ENCODE measurements around the gene ZNF747. TPM values are rescaled to one million over a fixed set of nuclear protein-coding genes. Genes with fewer than 3 reads are reported as not detected.

Gene ZNF747
- total and polyA plus RNA-seq, 10 of the 15 experiments (the other 5 are each of a cell fraction or from before 2014, with no cell fraction given) = 1.0 to 13.0 (median 7.2) TPM

- TF ChIP-seq POLR2A (IDR thresholded peaks at IDR 0.05; ENCODE audit: low read depth, low read length) (peak; percentile 76), CBX5 (IDR thresholded peaks at IDR 0.05; ENCODE audit: low read depth) (no peak), ZBTB40 (IDR thresholded peaks at IDR 0.05; ENCODE audit: borderline replicate concordance) (peak; percentile 81), NBN (IDR thresholded peaks at IDR 0.05) (peak; percentile 36; the same call in 1 of the 2 replicates), IRF3 (IDR thresholded peaks at IDR 0.05) (0 out of 2 replicates have a peak, but pooled peaks have one; percentile 41), MXI1 (IDR thresholded peaks at IDR 0.05; ENCODE audit: low read depth, low read length) (peak; percentile 90), CREB1 (IDR thresholded peaks at IDR 0.05; ENCODE audit: low read depth) (no peak), BACH1 (IDR thresholded peaks at IDR 0.05; ENCODE audit: borderline replicate concordance) (0 out of 2 replicates have a peak, but pooled peaks have one; percentile 60), POLR2AphosphoS5 (IDR thresholded peaks at IDR 0.05; ENCODE audit: low read length) (peak; percentile 5; the same call in 1 of the 2 replicates), CTCF (IDR thresholded peaks at IDR 0.05 in 2 of 3, conservative IDR thresholded peaks at IDR 0.05 in 1 of 3; ENCODE audit: control insufficient read depth in 2 of 3, extremely low read depth in 1 of 3, insufficient read depth in 1 of 3, low read depth in 3 of 3, low read length in 3 of 3) (peak in 1 of 3 experiments; percentile 1; a peak in 1 of 6 replicates), ZBTB4 (CRISPR knock-in tag; IDR thresholded peaks at IDR 0.05) (no peak), NRF1 (conservative IDR thresholded peaks at IDR 0.05; ENCODE audit: low read depth, low read length) (peak; percentile 86), MTA2 (IDR thresholded peaks at IDR 0.05; ENCODE audit: low read depth) (peak; percentile 68; the same call in 1 of the 2 replicates), TCF12 (IDR thresholded peaks at IDR 0.05; ENCODE audit: low read depth, low read length) (0 out of 2 replicates have a peak, but pooled peaks have one; percentile 37), ATF3 (IDR thresholded peaks at IDR 0.05; ENCODE audit: borderline replicate concordance, extremely low read depth, low read depth, low read length) (peak; percentile 25; the same call in 1 of the 2 replicates), SMARCA5 (IDR thresholded peaks at IDR 0.05) (0 out of 2 replicates have a peak, but pooled peaks have one; percentile 54), RELA (IDR thresholded peaks at IDR 0.05; ENCODE audit: borderline replicate concordance, partially characterized antibody) (peak; percentile 20)
Measured at GRCh38 chr16:30534368-30535105, at the start of gene ZNF747 (continued).
